ENCODE results near the gene CPVL. TPM values are rescaled to one million over a fixed set of nuclear protein-coding genes. Genes with fewer than 3 reads are reported as not detected.

The CPVL gene
- total and polyA plus RNA-seq, 2 donors (not counting 1 experiment from before 2014, with no cell fraction given), result 2.6 TPM; not detected in 1

GRCh38 chr7:29063236-29063635 lies 83.1 kb downstream of the CPVL start:
- no peak for ATAC-seq (ENCODE audit: low read depth)

More at GRCh38 chr7:29063236-29063635, 83.1 kb downstream of the CPVL start:
- Mint-ChIP-seq H3K4me3 (no peak overlapping the region), H3K27me3 (peaks cover 31% of the 10 kb centered on the region), H3K4me1 (no peaks in the 10 kb centered on the region), H3K9me3 (ENCODE audit: insufficient read depth) (peaks cover 2% of the 10 kb centered on the region), H3K27ac (no peak overlapping the region)
- ChIA-PET POLR2A (no interaction called here), CTCF (no interaction called here)
- Histone ChIP-seq H3K9ac (ENCODE audit: low read length) (no peak overlapping the region), H3K9me3 (ENCODE audit: control extremely low read depth in 1 of 3, control insufficient read depth in 2 of 3, insufficient read depth in 1 of 3, low read length in 2 of 3) (peaks cover 0 to 2% (median 0%) of the 10 kb centered on the region in 3 donors), H3K4me3 (ENCODE audit: control extremely low read depth in 1 of 5, extremely low read depth in 1 of 5, insufficient read depth in 1 of 5, low read depth in 2 of 5, low read length in 4 of 5) (no peak overlapping the region), H3K36me3 (replicated peaks in 1 of 2; ENCODE audit: control extremely low read depth in 1 of 2, control insufficient read depth in 1 of 2, extremely low read depth in 1 of 2, insufficient read depth in 2 of 2, low read length in 1 of 2) (no peaks in the 10 kb centered on the region), H4K20me1 (ENCODE audit: control insufficient read depth, insufficient read depth, low read length, poor library complexity, severe bottlenecking) (no peaks in the 10 kb centered on the region), H3K27ac (ENCODE audit: low read length in 2 of 2) (no peak overlapping the region), H3K4me2 (replicated peaks; ENCODE audit: low read depth, low read length, poor library complexity, severe bottlenecking) (no peak overlapping the region), H3K79me2 (ENCODE audit: control insufficient read depth, insufficient read depth, low read length) (no peaks in the 10 kb centered on the region), H3K4me1 (ENCODE audit: control insufficient read depth in 2 of 2, insufficient read depth in 2 of 2, low read length in 2 of 2) (no peaks in the 10 kb centered on the region), H3K27me3 (replicated peaks in 1 of 4; ENCODE audit: control extremely low read depth in 1 of 4, control insufficient read depth in 3 of 4, insufficient read depth in 4 of 4, low read length in 3 of 4) (peaks cover 0 to 10% (median 3%) of the 10 kb centered on the region in 4 experiments), H2AFZ (ENCODE audit: insufficient read depth, low read depth, low read length, poor library complexity, severe bottlenecking) (no peak overlapping the region)
- no peak for DNase-seq
- WGBS (ENCODE audit: insufficient coverage), result 100% methylated on average over 1 of the region's 3 CpGs
- TF ChIP-seq CTCF (IDR thresholded peaks at IDR 0.05) (no peak), EZH2 (IDR thresholded peaks at IDR 0.05; ENCODE audit: borderline replicate concordance, insufficient read depth, low read depth, low read length, poor library complexity, severe bottlenecking) (no peak)
- intact Hi-C loops (cut with micrococcal nuclease), result no loop called here

All from B cell (primary cell).